Neural progenitor cell (in vitro differentiated cells): Measurements from ENCODE around the gene STKLD1.

Source experiments
- EZH2 ChIP-seq: fragments of 200-600 bp; sonication (generic); IDR thresholded peaks from 2 replicates; pipeline ENCODE4 v1.6.1; 2017; ENCODE audit warnings: antibody characterized with exemption, mild to moderate bottlenecking, moderate library complexity
- EZH2phosphoT487 ChIP-seq: fragments of 200-600 bp; sonication (generic); IDR thresholded peaks from 2 replicates; pipeline ENCODE4 v1.6.1; 2017; ENCODE audit warnings: antibody characterized with exemption
- TF ChIP-seq, protein P1 (sequence below): fragments of 200-600 bp; sonication (generic); IDR thresholded peaks from 2 replicates; pipeline ENCODE4 v1.5.1; 2017; ENCODE audit warnings: antibody characterized with exemption, mild to moderate bottlenecking

DNA sequence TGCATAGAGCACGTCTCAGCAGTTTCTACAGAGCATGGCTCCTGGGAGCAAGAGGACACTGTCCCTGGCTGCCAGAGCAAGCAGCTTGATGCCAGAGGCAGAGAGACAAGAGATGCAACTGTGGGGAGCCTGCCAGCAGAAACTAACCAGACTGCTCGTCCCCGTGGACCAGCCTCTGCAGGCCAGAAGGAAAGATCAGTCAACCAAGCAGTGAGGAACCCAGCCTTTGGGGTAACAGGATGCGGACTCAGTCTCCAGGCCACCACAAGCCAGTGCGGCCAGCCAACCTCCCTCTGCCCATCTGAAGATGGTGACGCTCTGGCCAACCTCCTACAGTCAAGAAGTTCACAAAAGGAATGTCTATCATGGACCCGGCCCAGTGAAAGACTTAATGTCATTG lies 4.0 kb upstream of the STKLD1 start:
- TF ChIP-seq, protein P1, sequence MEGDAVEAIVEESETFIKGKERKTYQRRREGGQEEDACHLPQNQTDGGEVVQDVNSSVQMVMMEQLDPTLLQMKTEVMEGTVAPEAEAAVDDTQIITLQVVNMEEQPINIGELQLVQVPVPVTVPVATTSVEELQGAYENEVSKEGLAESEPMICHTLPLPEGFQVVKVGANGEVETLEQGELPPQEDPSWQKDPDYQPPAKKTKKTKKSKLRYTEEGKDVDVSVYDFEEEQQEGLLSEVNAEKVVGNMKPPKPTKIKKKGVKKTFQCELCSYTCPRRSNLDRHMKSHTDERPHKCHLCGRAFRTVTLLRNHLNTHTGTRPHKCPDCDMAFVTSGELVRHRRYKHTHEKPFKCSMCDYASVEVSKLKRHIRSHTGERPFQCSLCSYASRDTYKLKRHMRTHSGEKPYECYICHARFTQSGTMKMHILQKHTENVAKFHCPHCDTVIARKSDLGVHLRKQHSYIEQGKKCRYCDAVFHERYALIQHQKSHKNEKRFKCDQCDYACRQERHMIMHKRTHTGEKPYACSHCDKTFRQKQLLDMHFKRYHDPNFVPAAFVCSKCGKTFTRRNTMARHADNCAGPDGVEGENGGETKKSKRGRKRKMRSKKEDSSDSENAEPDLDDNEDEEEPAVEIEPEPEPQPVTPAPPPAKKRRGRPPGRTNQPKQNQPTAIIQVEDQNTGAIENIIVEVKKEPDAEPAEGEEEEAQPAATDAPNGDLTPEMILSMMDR: no peak
- TF ChIP-seq EZH2: no peak
- TF ChIP-seq EZH2phosphoT487: no peak
